ENCODE measurements around the gene TYW3. TPM values are rescaled to one million over a fixed set of nuclear protein-coding genes. Genes with fewer than 3 reads are reported as not detected.

The TYW3 gene
- total RNA-seq, 1 donor, result 17.4 TPM

- H3K9me3 ChIP-seq (ENCODE audit: low read depth, low read length), result no peaks in the 10 kb centered on the region
- H3K36me3 ChIP-seq (ENCODE audit: insufficient read depth, low read length), result peaks cover 19% of the 10 kb centered on the region
- no peaks in the 10 kb centered on the region for H3K79me2 ChIP-seq (ENCODE audit: insufficient read depth, low read length)
- H3K4me1 ChIP-seq (ENCODE audit: insufficient read depth, low read length), result no peaks in the 10 kb centered on the region
- no peak overlapping the region for H3K27ac ChIP-seq (ENCODE audit: low read depth, low read length)
- no peak for TF ChIP-seq CTCF (IDR thresholded peaks at IDR 0.05; ENCODE audit: extremely low read depth, low read depth, low read length)
- H2AFZ ChIP-seq (ENCODE audit: low read length), result no peak overlapping the region
- no peak for DNase-seq (ENCODE audit: insufficient read length, low spot score, missing footprints)
- H3K27me3 ChIP-seq (ENCODE audit: insufficient read depth, low read length), result no peaks in the 10 kb centered on the region
- no peaks in the 10 kb centered on the region for H4K20me1 ChIP-seq (ENCODE audit: insufficient read depth, low read length)
- H3K4me3 ChIP-seq (ENCODE audit: insufficient read depth, low read length), result no peak overlapping the region
- no peak overlapping the region for H3K4me2 ChIP-seq (ENCODE audit: insufficient read depth, low read length)
Measured at GRCh38 chr1:74713849-74714248, 19.1 kb upstream of the TYW3 start.

- Histone ChIP-seq H3K4me2 (ENCODE audit: insufficient read depth, low read length) (no peak overlapping the region), H4K20me1 (ENCODE audit: insufficient read depth, low read length) (no peaks in the 10 kb centered on the region), H3K36me3 (ENCODE audit: insufficient read depth, low read length) (peaks cover 23% of the 10 kb centered on the region), H3K27ac (ENCODE audit: low read depth, low read length) (no peak overlapping the region), H3K79me2 (ENCODE audit: insufficient read depth, low read length) (no peaks in the 10 kb centered on the region), H2AFZ (ENCODE audit: low read length) (no peak overlapping the region), H3K4me1 (ENCODE audit: insufficient read depth, low read length) (no peaks in the 10 kb centered on the region), H3K27me3 (ENCODE audit: insufficient read depth, low read length) (no peaks in the 10 kb centered on the region), H3K9me3 (ENCODE audit: low read depth, low read length) (no peaks in the 10 kb centered on the region), H3K4me3 (ENCODE audit: insufficient read depth, low read length) (no peak overlapping the region)
- no peak for DNase-seq (ENCODE audit: insufficient read length, low spot score, missing footprints)
- TF ChIP-seq CTCF (IDR thresholded peaks at IDR 0.05; ENCODE audit: extremely low read depth, low read depth, low read length), result no peak
Measured at GRCh38 chr1:74714429-74715235, 18.3 kb upstream of the TYW3 start.

- Histone ChIP-seq H2AFZ (ENCODE audit: low read length) (no peak overlapping the region), H3K79me2 (ENCODE audit: insufficient read depth, low read length) (no peaks in the 10 kb centered on the region), H3K27ac (ENCODE audit: low read depth, low read length) (no peak overlapping the region), H3K4me2 (ENCODE audit: insufficient read depth, low read length) (no peak overlapping the region), H3K9me3 (ENCODE audit: low read depth, low read length) (no peaks in the 10 kb centered on the region), H3K36me3 (ENCODE audit: insufficient read depth, low read length) (peaks cover 28% of the 10 kb centered on the region), H4K20me1 (ENCODE audit: insufficient read depth, low read length) (no peaks in the 10 kb centered on the region), H3K4me3 (ENCODE audit: insufficient read depth, low read length) (no peak overlapping the region), H3K27me3 (ENCODE audit: insufficient read depth, low read length) (no peaks in the 10 kb centered on the region), H3K4me1 (ENCODE audit: insufficient read depth, low read length) (no peaks in the 10 kb centered on the region)
- no peak for DNase-seq (ENCODE audit: insufficient read length, low spot score, missing footprints)
- no peak for TF ChIP-seq CTCF (IDR thresholded peaks at IDR 0.05; ENCODE audit: extremely low read depth, low read depth, low read length)
Measured at GRCh38 chr1:74715236-74715502, 17.8 kb upstream of the TYW3 start.

GRCh38 chr1:74715806-74716205 is 17.1 kb upstream of the TYW3 start:
- peaks cover 32% of the 10 kb centered on the region for H3K36me3 ChIP-seq (ENCODE audit: insufficient read depth, low read length)
- H3K27me3 ChIP-seq (ENCODE audit: insufficient read depth, low read length), result no peaks in the 10 kb centered on the region

More at GRCh38 chr1:74715806-74716205, 17.1 kb upstream of the TYW3 start:
- Histone ChIP-seq H3K79me2 (ENCODE audit: insufficient read depth, low read length) (no peaks in the 10 kb centered on the region), H3K4me1 (ENCODE audit: insufficient read depth, low read length) (no peaks in the 10 kb centered on the region), H2AFZ (ENCODE audit: low read length) (no peak overlapping the region), H3K9me3 (ENCODE audit: low read depth, low read length) (no peaks in the 10 kb centered on the region), H3K27ac (ENCODE audit: low read depth, low read length) (no peak overlapping the region), H4K20me1 (ENCODE audit: insufficient read depth, low read length) (no peaks in the 10 kb centered on the region), H3K4me2 (ENCODE audit: insufficient read depth, low read length) (no peak overlapping the region), H3K4me3 (ENCODE audit: insufficient read depth, low read length) (no peak overlapping the region)
- no peak for DNase-seq (ENCODE audit: insufficient read length, low spot score, missing footprints)
- no peak for TF ChIP-seq CTCF (IDR thresholded peaks at IDR 0.05; ENCODE audit: extremely low read depth, low read depth, low read length)
